Loucy (cell line): ENCODE results near the gene FNDC11.

Source experiments
- H2AFZ ChIP-seq: fragments of 200-600 bp; sonication (generic); 2 replicates; pipeline ENCODE4 v1.6.0; 2016; ENCODE audit warnings: antibody characterized with exemption, mild to moderate bottlenecking, low read length, moderate library complexity
- H3F3A ChIP-seq: fragments of 200-600 bp; 2 replicates; pipeline ENCODE4 v1.6.0; 2016; ENCODE audit warnings: antibody characterized with exemption, low read depth, mild to moderate bottlenecking
- H3K27me3 ChIP-seq: fragments of 200-600 bp; sonication (generic); 2 replicates; pipeline ENCODE4 v1.6.1; 2014; ENCODE audit warnings: low read length, mild to moderate bottlenecking; ENCODE audit not compliant: insufficient read depth, poor library complexity, severe bottlenecking
- H3K36me3 ChIP-seq: fragments of 200-600 bp; sonication (generic); 2 replicates; pipeline ENCODE4 v1.6.1; 2016; ENCODE audit warnings: low read length; ENCODE audit not compliant: insufficient read depth
- H3K4me1 ChIP-seq: fragments of 200-600 bp; sonication (generic); 2 replicates; pipeline ENCODE4 v1.5.1; 2014; ENCODE audit warnings: low read length, mild to moderate bottlenecking; ENCODE audit not compliant: insufficient read depth, poor library complexity, severe bottlenecking
- H3K4me2 ChIP-seq: fragments of 200-600 bp; sonication (generic); 2 replicates; pipeline ENCODE4 v1.6.0; 2014; ENCODE audit warnings: antibody characterized with exemption, low read length, low read depth, mild to moderate bottlenecking; ENCODE audit not compliant: poor library complexity, severe bottlenecking
- H3K4me3 ChIP-seq: fragments of 200-600 bp; sonication (generic); 2 replicates; pipeline ENCODE4 v1.5.1; 2014; ENCODE audit warnings: low read length, mild to moderate bottlenecking, mixed read lengths; ENCODE audit not compliant: poor library complexity, severe bottlenecking
- H3K79me2 ChIP-seq: fragments of 200-600 bp; sonication (generic); 2 replicates; pipeline ENCODE4 v1.6.1; 2014; ENCODE audit warnings: low read length; ENCODE audit not compliant: insufficient read depth
- H3K9ac ChIP-seq: fragments of 200-600 bp; sonication (generic); 2 replicates; pipeline ENCODE4 v1.6.0; 2014; ENCODE audit warnings: mild to moderate bottlenecking, low read depth, low read length, moderate library complexity; ENCODE audit not compliant: poor library complexity, severe bottlenecking
- H3K9me2 ChIP-seq: fragments of 200-600 bp; sonication (generic); replicated peaks from 2 replicates; pipeline ENCODE4 v1.6.1; 2016; ENCODE audit warnings: low read depth, low read length, mixed read lengths
- H3K9me3 ChIP-seq: fragments of 200-600 bp; sonication (generic); 2 replicates; pipeline ENCODE4 v1.6.1; 2014; ENCODE audit warnings: mild to moderate bottlenecking, antibody characterized with exemption, low read length, low read depth; ENCODE audit not compliant: insufficient read depth
- H4K20me1 ChIP-seq: fragments of 200-600 bp; sonication (generic); 2 replicates; pipeline ENCODE4 v1.6.0; 2014; ENCODE audit warnings: antibody characterized with exemption, low read length, mild to moderate bottlenecking; ENCODE audit not compliant: insufficient read depth, poor library complexity, severe bottlenecking
- CTCF ChIP-seq: fragments of 200-600 bp; sonication (generic); conservative IDR thresholded peaks from 2 replicates; pipeline ENCODE4 v1.5.1; 2014; ENCODE audit warnings: mild to moderate bottlenecking, antibody characterized with exemption, low read length
- EZH2phosphoT487 ChIP-seq: fragments of 200-600 bp; IDR thresholded peaks from 2 replicates; pipeline ENCODE4 v1.6.1; 2018; ENCODE audit warnings: antibody characterized with exemption, mild to moderate bottlenecking, moderate library complexity, borderline replicate concordance

Gene FNDC11

GRCh38 chr20:63586797-63587196, 32.8 kb downstream of the FNDC11 start:
- H4K20me1 ChIP-seq = no peaks in the 10 kb centered on the region
- no peaks in the 10 kb centered on the region for H3K79me2 ChIP-seq

GRCh38 chr20:63587256-63587655, 33.3 kb downstream of the FNDC11 start:
- H3K79me2 ChIP-seq = no peaks in the 10 kb centered on the region
- no peaks in the 10 kb centered on the region for H3K4me1 ChIP-seq
- TF ChIP-seq EZH2phosphoT487 (no peak), CTCF (no peak)
- H3K4me3 ChIP-seq = no peak overlapping the region
- H3K27me3 ChIP-seq = no peaks in the 10 kb centered on the region
- no peaks in the 10 kb centered on the region for H4K20me1 ChIP-seq
- no peaks in the 10 kb centered on the region; the same call in 1 of the 2 replicates for H3K36me3 ChIP-seq
- H3F3A ChIP-seq = no peaks in the 10 kb centered on the region
- H3K9me3 ChIP-seq = no peaks in the 10 kb centered on the region
- no peak overlapping the region for H3K9ac ChIP-seq
- no peak overlapping the region for H2AFZ ChIP-seq
- no peaks in the 10 kb centered on the region for H3K9me2 ChIP-seq
- H3K4me2 ChIP-seq = no peak overlapping the region

More at GRCh38 chr20:63586797-63587196, 32.8 kb downstream of the FNDC11 start:
- Histone ChIP-seq H3K27me3 (no peaks in the 10 kb centered on the region), H3K9me3 (no peaks in the 10 kb centered on the region), H3F3A (no peaks in the 10 kb centered on the region), H3K9ac (no peak overlapping the region), H3K4me2 (no peak overlapping the region), H3K9me2 (no peaks in the 10 kb centered on the region), H3K4me1 (no peaks in the 10 kb centered on the region), H3K36me3 (no peaks in the 10 kb centered on the region; the same call in 1 of the 2 replicates), H2AFZ (no peak overlapping the region), H3K4me3 (no peak overlapping the region)
- no peak for TF ChIP-seq EZH2phosphoT487
- no peak for TF ChIP-seq CTCF

GRCh38 chr20:63587776-63588591, 34.0 kb downstream of the FNDC11 start:
- H3K4me2 ChIP-seq = no peak overlapping the region
- no peaks in the 10 kb centered on the region for H3K79me2 ChIP-seq
- H3F3A ChIP-seq = no peaks in the 10 kb centered on the region
- no peak for TF ChIP-seq EZH2phosphoT487
- no peak for TF ChIP-seq CTCF
- H2AFZ ChIP-seq = no peak overlapping the region
- H4K20me1 ChIP-seq = no peaks in the 10 kb centered on the region
- H3K36me3 ChIP-seq = peaks cover 2% of the 10 kb centered on the region; the same call in 1 of the 2 replicates
- no peaks in the 10 kb centered on the region for H3K4me1 ChIP-seq
- H3K9ac ChIP-seq = no peak overlapping the region
- H3K27me3 ChIP-seq = no peaks in the 10 kb centered on the region
- no peaks in the 10 kb centered on the region for H3K9me2 ChIP-seq
- no peaks in the 10 kb centered on the region for H3K9me3 ChIP-seq
- no peak overlapping the region for H3K4me3 ChIP-seq
